Panc1 (cell line): Measurements from ENCODE around the gene TFB1M. TPM values are rescaled to one million over a fixed set of nuclear protein-coding genes. Genes with fewer than 3 reads are reported as not detected.

ENCODE experiments used
- ATAC-seq: fragments of 200-7000 bp; cut with Tn5 transposase; 2 replicates; pipeline ENCODE4 v1.9.1; 2020; ENCODE audit warnings: mild to moderate bottlenecking, moderate library complexity
- BruUV-seq: library from RNA; stranded (reverse); fragments of 400-500 nt; replicated peaks from 2 replicates; lab custom pipeline; 2021; lab: Mats Ljungman, UMichigan
- CTCF ChIA-PET: fragments of 300-600 bp; sonication (Branson Sonifier 250); formaldehyde crosslinking; loops from one replicate; lab custom pipeline; 2022; ENCODE audit warnings: antibody characterized with exemption; lab: Charles Lee
- POLR2A ChIA-PET: fragments of 300-600 bp; sonication (Branson Sonifier 250); formaldehyde crosslinking; loops from one replicate; lab custom pipeline; 2022; ENCODE audit warnings: antibody characterized with exemption; lab: Charles Lee
- DNase-seq: peaks from one replicate; pipeline ENCODE4 v3.0.0-alpha.2; 2010; ENCODE audit warnings: low read depth, low spot score
- H3K27ac ChIP-seq: 2 replicates; pipeline ENCODE4 v1.5.1; 2011; ENCODE audit warnings: mild to moderate bottlenecking, low read length, inconsistent platforms
- H3K27me3 ChIP-seq: fragments of 200-500 bp; sonication (Bioruptor generic); 2 replicates; pipeline ENCODE4 v1.6.0; 2014; ENCODE audit warnings: low read length, inconsistent platforms; ENCODE audit not compliant: control insufficient read depth, insufficient read depth
- H3K36me3 ChIP-seq: fragments of 200-500 bp; sonication (Bioruptor generic); 2 replicates; pipeline ENCODE4 v1.5.1; 2014; ENCODE audit warnings: inconsistent platforms, mild to moderate bottlenecking, low read length, moderate library complexity; ENCODE audit not compliant: control insufficient read depth, insufficient read depth
- H3K4me1 ChIP-seq: 2 replicates; pipeline ENCODE4 v1.5.1; 2011; ENCODE audit warnings: inconsistent platforms, mild to moderate bottlenecking, low read length, moderate library complexity; ENCODE audit not compliant: control insufficient read depth, insufficient read depth
- H3K4me3 ChIP-seq, 2 experiments: 2 replicates each; pipeline ENCODE4 v1.5.1; 2011 to 2012; ENCODE audit warnings: low read depth in 2 of 2, low read length in 2 of 2, mild to moderate bottlenecking in 2 of 2, inconsistent platforms in 1 of 2, moderate library complexity in 1 of 2
- H3K9me3 ChIP-seq: fragments of 200-500 bp; sonication (Bioruptor generic); 2 replicates; pipeline ENCODE4 v1.5.1; 2014; ENCODE audit warnings: low read depth, mild to moderate bottlenecking, inconsistent platforms, low read length, moderate library complexity; ENCODE audit not compliant: control insufficient read depth, insufficient read depth
- POLR2AphosphoS5 ChIP-seq: IDR thresholded peaks from 2 replicates; pipeline ENCODE4 v1.6.1; 2012; ENCODE audit warnings: mild to moderate bottlenecking, low read depth, low read length, moderate library complexity
- SIN3A ChIP-seq: IDR thresholded peaks from 2 replicates; pipeline ENCODE4 v1.6.1; 2012; ENCODE audit warnings: low read depth, mild to moderate bottlenecking, low read length, moderate library complexity, borderline replicate concordance; ENCODE audit not compliant: insufficient read depth
- TCF7L2 ChIP-seq: IDR thresholded peaks from 2 replicates; pipeline ENCODE4 v1.6.1; 2011; ENCODE audit warnings: mild to moderate bottlenecking, low read depth, low read length, inconsistent platforms
- in situ Hi-C: cut with HindIII; loops from 2 replicates; pipeline ENCODE4 v1.10.0; 2016; ENCODE audit warnings: low sequenced_read_pairs, low pct_unique_long_range_greater_than_20kb
- intact Hi-C: fragments of 100-400 bp; cut with micrococcal nuclease; formaldehyde crosslinking; loops from one replicate; pipeline ENCODE4 v1.10.0; 2022; ENCODE audit not compliant: unreplicated experiment
- total RNA-seq: library from RNA; stranded (reverse); gene quantifications from one replicate; pipeline ENCODE4 v1.2.1, GENCODE V29; 2021; ENCODE audit not compliant: unreplicated experiment
- TF ChIP-seq, protein P1 (sequence below): fragments of 450-650 bp; IDR thresholded peaks from 2 replicates; pipeline ENCODE4 v1.5.1; 2017; ENCODE audit warnings: mild to moderate bottlenecking
- TF ChIP-seq, protein P2 (sequence below), 2 experiments: IDR thresholded peaks; 2 replicates each; pipeline ENCODE4 v1.6.1; 2011 to 2012; ENCODE audit warnings: low read depth in 2 of 2, control low read depth in 1 of 2, low read length in 1 of 2, mild to moderate bottlenecking in 1 of 2, moderate library complexity in 1 of 2; ENCODE audit not compliant: insufficient read depth in 1 of 2

TFB1M gene
- total RNA-seq, 1 experiment from 2014 or later = 32.0 TPM

DNA sequence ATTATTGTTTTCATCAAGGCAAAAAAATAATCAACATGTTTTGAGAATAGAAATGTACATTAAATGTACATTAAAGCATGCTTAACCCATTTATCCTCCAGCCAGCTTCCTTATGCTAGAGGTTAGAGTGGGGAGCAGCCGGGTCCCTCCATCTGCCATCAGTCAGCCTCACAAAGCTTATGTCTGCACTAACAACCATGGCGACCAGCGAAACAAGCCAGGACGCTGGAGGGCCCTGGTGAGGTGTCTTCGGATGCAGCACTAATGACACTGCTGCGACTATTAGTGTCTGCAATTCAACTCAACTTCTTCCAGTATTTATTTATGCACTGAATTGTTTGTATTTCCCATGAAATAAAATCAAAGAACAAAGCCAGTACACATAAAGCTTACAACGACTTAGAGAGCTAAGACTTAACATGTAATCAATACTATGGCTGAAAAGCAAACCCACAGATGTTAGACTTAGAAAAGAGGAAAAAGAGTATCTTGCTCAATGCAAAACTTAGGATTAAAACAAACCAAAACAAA lies 43.7 kb downstream of the TFB1M start:
- CTCF ChIA-PET = no interaction called here
- ATAC-seq = no peak
- H3K36me3 ChIP-seq = peaks cover 9% of the 10 kb centered on the region
- no peak for DNase-seq
- POLR2A ChIA-PET = no interaction called here
- no peak overlapping the region for H3K27ac ChIP-seq
- H3K9me3 ChIP-seq = no peaks in the 10 kb centered on the region
- H3K4me1 ChIP-seq = no peaks in the 10 kb centered on the region
- no TSS peak for BruUV-seq
- no peaks in the 10 kb centered on the region for H3K27me3 ChIP-seq
- H3K4me3 ChIP-seq = no peak overlapping the region
- intact Hi-C loops (no loop called here), in situ Hi-C loops (no loop called here)
- TF ChIP-seq, protein P1, sequence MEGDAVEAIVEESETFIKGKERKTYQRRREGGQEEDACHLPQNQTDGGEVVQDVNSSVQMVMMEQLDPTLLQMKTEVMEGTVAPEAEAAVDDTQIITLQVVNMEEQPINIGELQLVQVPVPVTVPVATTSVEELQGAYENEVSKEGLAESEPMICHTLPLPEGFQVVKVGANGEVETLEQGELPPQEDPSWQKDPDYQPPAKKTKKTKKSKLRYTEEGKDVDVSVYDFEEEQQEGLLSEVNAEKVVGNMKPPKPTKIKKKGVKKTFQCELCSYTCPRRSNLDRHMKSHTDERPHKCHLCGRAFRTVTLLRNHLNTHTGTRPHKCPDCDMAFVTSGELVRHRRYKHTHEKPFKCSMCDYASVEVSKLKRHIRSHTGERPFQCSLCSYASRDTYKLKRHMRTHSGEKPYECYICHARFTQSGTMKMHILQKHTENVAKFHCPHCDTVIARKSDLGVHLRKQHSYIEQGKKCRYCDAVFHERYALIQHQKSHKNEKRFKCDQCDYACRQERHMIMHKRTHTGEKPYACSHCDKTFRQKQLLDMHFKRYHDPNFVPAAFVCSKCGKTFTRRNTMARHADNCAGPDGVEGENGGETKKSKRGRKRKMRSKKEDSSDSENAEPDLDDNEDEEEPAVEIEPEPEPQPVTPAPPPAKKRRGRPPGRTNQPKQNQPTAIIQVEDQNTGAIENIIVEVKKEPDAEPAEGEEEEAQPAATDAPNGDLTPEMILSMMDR = no peak
- TF ChIP-seq POLR2AphosphoS5 (no peak), TCF7L2 (no peak), SIN3A (no peak)
- TF ChIP-seq, protein P2, sequence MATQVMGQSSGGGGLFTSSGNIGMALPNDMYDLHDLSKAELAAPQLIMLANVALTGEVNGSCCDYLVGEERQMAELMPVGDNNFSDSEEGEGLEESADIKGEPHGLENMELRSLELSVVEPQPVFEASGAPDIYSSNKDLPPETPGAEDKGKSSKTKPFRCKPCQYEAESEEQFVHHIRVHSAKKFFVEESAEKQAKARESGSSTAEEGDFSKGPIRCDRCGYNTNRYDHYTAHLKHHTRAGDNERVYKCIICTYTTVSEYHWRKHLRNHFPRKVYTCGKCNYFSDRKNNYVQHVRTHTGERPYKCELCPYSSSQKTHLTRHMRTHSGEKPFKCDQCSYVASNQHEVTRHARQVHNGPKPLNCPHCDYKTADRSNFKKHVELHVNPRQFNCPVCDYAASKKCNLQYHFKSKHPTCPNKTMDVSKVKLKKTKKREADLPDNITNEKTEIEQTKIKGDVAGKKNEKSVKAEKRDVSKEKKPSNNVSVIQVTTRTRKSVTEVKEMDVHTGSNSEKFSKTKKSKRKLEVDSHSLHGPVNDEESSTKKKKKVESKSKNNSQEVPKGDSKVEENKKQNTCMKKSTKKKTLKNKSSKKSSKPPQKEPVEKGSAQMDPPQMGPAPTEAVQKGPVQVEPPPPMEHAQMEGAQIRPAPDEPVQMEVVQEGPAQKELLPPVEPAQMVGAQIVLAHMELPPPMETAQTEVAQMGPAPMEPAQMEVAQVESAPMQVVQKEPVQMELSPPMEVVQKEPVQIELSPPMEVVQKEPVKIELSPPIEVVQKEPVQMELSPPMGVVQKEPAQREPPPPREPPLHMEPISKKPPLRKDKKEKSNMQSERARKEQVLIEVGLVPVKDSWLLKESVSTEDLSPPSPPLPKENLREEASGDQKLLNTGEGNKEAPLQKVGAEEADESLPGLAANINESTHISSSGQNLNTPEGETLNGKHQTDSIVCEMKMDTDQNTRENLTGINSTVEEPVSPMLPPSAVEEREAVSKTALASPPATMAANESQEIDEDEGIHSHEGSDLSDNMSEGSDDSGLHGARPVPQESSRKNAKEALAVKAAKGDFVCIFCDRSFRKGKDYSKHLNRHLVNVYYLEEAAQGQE (IDR thresholded peaks at IDR 0.05; ENCODE audit: insufficient read depth in 1 of 2, low read depth in 2 of 2, low read length in 1 of 2) = no peak

DNA sequence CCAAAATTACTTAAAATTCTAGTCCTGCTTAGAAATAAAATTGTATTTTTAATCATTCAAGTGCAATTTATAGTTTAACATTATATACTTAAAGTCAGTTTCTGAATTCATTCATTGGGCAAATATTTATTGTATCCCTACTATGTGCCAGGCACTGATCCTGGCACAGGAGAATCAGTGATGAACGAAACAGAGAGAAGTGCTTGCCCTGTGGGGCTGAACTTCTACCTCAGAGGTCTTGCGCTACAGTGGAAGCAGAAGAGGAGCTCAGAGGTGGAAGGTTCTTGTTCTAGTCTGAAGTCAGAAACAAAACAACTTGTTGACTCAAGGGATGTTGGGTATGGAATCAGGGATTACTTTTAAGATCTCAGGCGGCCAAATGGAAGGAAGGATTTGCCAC lies 44.5 kb downstream of the TFB1M start:
- TF ChIP-seq, protein P2 (IDR thresholded peaks at IDR 0.05; ENCODE audit: insufficient read depth in 1 of 2, low read depth in 2 of 2, low read length in 1 of 2) = no peak
- TF ChIP-seq, protein P1 = no peak
- TF ChIP-seq TCF7L2 = no peak
- no peak for TF ChIP-seq SIN3A
- TF ChIP-seq POLR2AphosphoS5 = no peak
- intact Hi-C loops = loop anchor here (10.0 kb wide), 1 partner anchor 405 kb away; no protein-coding TSS in a partner anchor
- ChIA-PET CTCF (interaction anchor here (0.7 kb wide), 1 partner anchor 32 kb away, joined by 5 read pairs; no protein-coding TSS in a partner anchor), POLR2A (no interaction called here)
- Histone ChIP-seq H3K36me3 (peaks cover 9% of the 10 kb centered on the region), H3K4me3 (no peak overlapping the region), H3K27me3 (no peaks in the 10 kb centered on the region), H3K27ac (no peak overlapping the region), H3K9me3 (no peaks in the 10 kb centered on the region), H3K4me1 (no peaks in the 10 kb centered on the region)
- in situ Hi-C loops = no loop called here
- DNase-seq (no peak), ATAC-seq (no peak)
- BruUV-seq = no TSS peak
